Measurements from ENCODE around the gene ENTPD6. TPM values are rescaled to one million over a fixed set of nuclear protein-coding genes. Genes with fewer than 3 reads are reported as not detected.

The ENTPD6 gene
- polyA plus RNA-seq, 1 donor from 2014 or later: 143 TPM

DNA sequence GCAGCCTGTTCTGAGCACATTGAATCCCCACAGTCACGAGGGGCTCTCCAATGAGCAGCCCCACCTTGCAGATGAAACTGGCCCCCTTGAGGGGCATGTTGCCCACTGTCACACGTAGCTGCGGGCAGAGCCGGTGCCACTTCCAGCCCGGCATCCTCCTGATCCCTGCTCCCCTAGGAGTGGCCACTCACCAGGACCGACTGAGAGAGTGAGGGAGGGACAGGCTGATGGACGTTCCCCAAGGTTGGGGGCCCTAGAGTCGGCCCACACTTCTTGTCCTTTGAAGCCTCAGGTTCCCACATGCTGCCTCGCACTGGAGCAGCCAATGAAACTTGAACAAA, 10.5 kb downstream of the ENTPD6 start:
- Histone ChIP-seq H2AFZ (ENCODE audit: low read depth, low read length) (no peak overlapping the region), H3K4me3 (ENCODE audit: low read length) (no peak overlapping the region), H4K20me1 (ENCODE audit: insufficient read depth) (no peaks in the 10 kb centered on the region), H3K9ac (ENCODE audit: low read length) (no peak overlapping the region), H3K79me2 (replicated peaks; ENCODE audit: insufficient read depth, low read length) (peaks cover 9% of the 10 kb centered on the region), H3K9me3 (ENCODE audit: low read length) (no peaks in the 10 kb centered on the region), H3K27ac (ENCODE audit: low read length) (no peak overlapping the region), H3F3A (ENCODE audit: insufficient read depth, low read length, poor library complexity, severe bottlenecking) (no peaks in the 10 kb centered on the region), H3K4me2 (ENCODE audit: low read length) (no peak overlapping the region), H3K9me2 (ENCODE audit: insufficient read depth, low read length) (no peaks in the 10 kb centered on the region), H3K36me3 (ENCODE audit: insufficient read depth, low read length) (no peaks in the 10 kb centered on the region), H3K27me3 (ENCODE audit: insufficient read depth, low read depth, low read length) (no peaks in the 10 kb centered on the region)
- TF ChIP-seq EZH2 (IDR thresholded peaks at IDR 0.05; ENCODE audit: borderline replicate concordance, insufficient read depth, low read length, poor library complexity, severe bottlenecking) (no peak), EP300 (conservative IDR thresholded peaks at IDR 0.05; ENCODE audit: poor library complexity, severe bottlenecking) (no peak)

DNA sequence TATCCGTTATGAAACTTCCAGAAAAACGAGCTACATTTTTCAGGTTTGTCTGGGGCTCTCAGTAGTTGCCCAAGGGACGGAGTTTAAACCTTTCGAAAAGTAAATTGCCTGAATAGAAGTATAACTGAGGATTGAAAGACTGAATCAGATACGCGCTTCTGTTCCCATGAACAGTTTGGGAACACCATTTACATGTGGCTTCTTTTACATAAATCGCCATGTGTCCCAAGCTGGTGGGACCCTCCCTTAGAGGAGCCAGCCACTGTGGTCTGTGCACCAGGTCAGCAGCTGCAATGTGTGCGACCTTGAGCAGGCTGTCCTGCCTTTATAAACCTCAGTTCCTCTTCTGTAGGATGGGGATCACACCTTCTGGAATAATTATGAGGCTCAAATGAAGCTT, 11.0 kb downstream of the ENTPD6 start:
- H3F3A ChIP-seq (ENCODE audit: insufficient read depth, low read length, poor library complexity, severe bottlenecking): no peaks in the 10 kb centered on the region
- no peaks in the 10 kb centered on the region for H3K27me3 ChIP-seq (ENCODE audit: insufficient read depth, low read depth, low read length)
- no peak overlapping the region for H2AFZ ChIP-seq (ENCODE audit: low read depth, low read length)
- H4K20me1 ChIP-seq (ENCODE audit: insufficient read depth): no peaks in the 10 kb centered on the region
- no peaks in the 10 kb centered on the region for H3K9me2 ChIP-seq (ENCODE audit: insufficient read depth, low read length)
- H3K4me2 ChIP-seq (ENCODE audit: low read length): no peak overlapping the region
- no peaks in the 10 kb centered on the region for H3K36me3 ChIP-seq (ENCODE audit: insufficient read depth, low read length)
- no peaks in the 10 kb centered on the region for H3K9me3 ChIP-seq (ENCODE audit: low read length)
- TF ChIP-seq CTCF (IDR thresholded peaks at IDR 0.05; ENCODE audit: poor library complexity, severe bottlenecking) (no peak), TAF1 (IDR thresholded peaks at IDR 0.05; ENCODE audit: low read depth) (no peak), EZH2 (IDR thresholded peaks at IDR 0.05; ENCODE audit: borderline replicate concordance, insufficient read depth, low read length, poor library complexity, severe bottlenecking) (no peak)
- TF ChIP-seq, protein P1, sequence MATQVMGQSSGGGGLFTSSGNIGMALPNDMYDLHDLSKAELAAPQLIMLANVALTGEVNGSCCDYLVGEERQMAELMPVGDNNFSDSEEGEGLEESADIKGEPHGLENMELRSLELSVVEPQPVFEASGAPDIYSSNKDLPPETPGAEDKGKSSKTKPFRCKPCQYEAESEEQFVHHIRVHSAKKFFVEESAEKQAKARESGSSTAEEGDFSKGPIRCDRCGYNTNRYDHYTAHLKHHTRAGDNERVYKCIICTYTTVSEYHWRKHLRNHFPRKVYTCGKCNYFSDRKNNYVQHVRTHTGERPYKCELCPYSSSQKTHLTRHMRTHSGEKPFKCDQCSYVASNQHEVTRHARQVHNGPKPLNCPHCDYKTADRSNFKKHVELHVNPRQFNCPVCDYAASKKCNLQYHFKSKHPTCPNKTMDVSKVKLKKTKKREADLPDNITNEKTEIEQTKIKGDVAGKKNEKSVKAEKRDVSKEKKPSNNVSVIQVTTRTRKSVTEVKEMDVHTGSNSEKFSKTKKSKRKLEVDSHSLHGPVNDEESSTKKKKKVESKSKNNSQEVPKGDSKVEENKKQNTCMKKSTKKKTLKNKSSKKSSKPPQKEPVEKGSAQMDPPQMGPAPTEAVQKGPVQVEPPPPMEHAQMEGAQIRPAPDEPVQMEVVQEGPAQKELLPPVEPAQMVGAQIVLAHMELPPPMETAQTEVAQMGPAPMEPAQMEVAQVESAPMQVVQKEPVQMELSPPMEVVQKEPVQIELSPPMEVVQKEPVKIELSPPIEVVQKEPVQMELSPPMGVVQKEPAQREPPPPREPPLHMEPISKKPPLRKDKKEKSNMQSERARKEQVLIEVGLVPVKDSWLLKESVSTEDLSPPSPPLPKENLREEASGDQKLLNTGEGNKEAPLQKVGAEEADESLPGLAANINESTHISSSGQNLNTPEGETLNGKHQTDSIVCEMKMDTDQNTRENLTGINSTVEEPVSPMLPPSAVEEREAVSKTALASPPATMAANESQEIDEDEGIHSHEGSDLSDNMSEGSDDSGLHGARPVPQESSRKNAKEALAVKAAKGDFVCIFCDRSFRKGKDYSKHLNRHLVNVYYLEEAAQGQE (IDR thresholded peaks at IDR 0.05; ENCODE audit: borderline replicate concordance): no peak
- no peak overlapping the region for H3K27ac ChIP-seq (ENCODE audit: low read length)
- H3K9ac ChIP-seq (ENCODE audit: low read length): no peak overlapping the region
- no peak overlapping the region for H3K4me3 ChIP-seq (ENCODE audit: low read length)
- peaks cover 4% of the 10 kb centered on the region for H3K79me2 ChIP-seq (replicated peaks; ENCODE audit: insufficient read depth, low read length)

DNA sequence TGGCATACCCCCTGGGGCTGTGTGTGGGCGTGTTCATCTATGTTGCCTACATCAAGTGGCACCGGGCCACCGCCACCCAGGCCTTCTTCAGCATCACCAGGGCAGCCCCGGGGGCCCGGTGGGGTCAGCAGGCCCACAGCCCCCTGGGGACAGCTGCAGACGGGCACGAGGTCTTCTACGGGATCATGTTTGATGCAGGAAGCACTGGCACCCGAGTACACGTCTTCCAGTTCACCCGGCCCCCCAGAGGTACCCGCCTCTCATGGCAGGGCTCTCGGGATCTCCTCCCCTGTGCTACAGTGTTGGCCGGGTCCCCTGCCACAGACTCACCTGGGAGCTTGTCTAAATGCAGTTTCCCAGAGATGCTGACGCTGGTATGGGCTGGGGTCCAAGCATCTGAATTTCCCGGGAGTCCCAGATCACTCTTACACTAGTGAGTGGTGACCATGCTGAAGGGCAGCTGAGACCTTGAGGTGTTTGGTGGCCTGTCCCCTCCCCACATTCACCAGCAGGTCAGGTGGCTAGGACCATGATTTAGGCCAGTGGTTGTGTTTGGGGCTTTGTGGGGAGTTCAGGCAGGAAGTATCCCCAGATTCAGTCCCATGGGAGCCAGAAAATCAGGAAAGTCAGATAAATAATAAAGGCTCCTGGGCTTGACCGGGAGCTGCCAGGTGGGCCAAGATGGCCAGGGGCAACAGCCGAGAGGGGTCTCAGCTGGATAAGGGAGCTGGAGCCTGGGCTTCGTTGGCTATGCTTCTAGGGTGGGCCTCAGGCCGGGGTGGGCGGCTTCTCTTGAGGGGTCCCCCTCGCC, 11.8 kb downstream of the ENTPD6 start:
- Histone ChIP-seq H3K4me2 (ENCODE audit: low read length) (no peak overlapping the region), H3F3A (ENCODE audit: insufficient read depth, low read length, poor library complexity, severe bottlenecking) (no peaks in the 10 kb centered on the region), H3K27me3 (ENCODE audit: insufficient read depth, low read depth, low read length) (no peaks in the 10 kb centered on the region), H3K4me3 (ENCODE audit: low read length) (no peak overlapping the region), H3K79me2 (replicated peaks; ENCODE audit: insufficient read depth, low read length) (no peaks in the 10 kb centered on the region), H3K9me2 (ENCODE audit: insufficient read depth, low read length) (no peaks in the 10 kb centered on the region), H2AFZ (ENCODE audit: low read depth, low read length) (no peak overlapping the region), H3K9me3 (ENCODE audit: low read length) (no peaks in the 10 kb centered on the region), H3K9ac (ENCODE audit: low read length) (no peak overlapping the region), H4K20me1 (ENCODE audit: insufficient read depth) (no peaks in the 10 kb centered on the region), H3K27ac (ENCODE audit: low read length) (no peak overlapping the region), H3K36me3 (ENCODE audit: insufficient read depth, low read length) (no peaks in the 10 kb centered on the region)
- TF ChIP-seq EZH2 (IDR thresholded peaks at IDR 0.05; ENCODE audit: borderline replicate concordance, insufficient read depth, low read length, poor library complexity, severe bottlenecking) (no peak), CTCF (IDR thresholded peaks at IDR 0.05; ENCODE audit: poor library complexity, severe bottlenecking) (no peak), SMC3 (conservative IDR thresholded peaks at IDR 0.05; ENCODE audit: poor library complexity) (no peak), EP300 (conservative IDR thresholded peaks at IDR 0.05; ENCODE audit: poor library complexity, severe bottlenecking) (no peak), MXI1 (conservative IDR thresholded peaks at IDR 0.05; ENCODE audit: poor library complexity, severe bottlenecking) (no peak), POLR2AphosphoS5 (IDR thresholded peaks at IDR 0.05) (no peak), TAF1 (IDR thresholded peaks at IDR 0.05; ENCODE audit: low read depth) (no peak), RAD21 (conservative IDR thresholded peaks at IDR 0.05) (no peak)
- TF ChIP-seq, protein P1 (IDR thresholded peaks at IDR 0.05; ENCODE audit: borderline replicate concordance): no peak
